ENCODE results near the gene PLA2G5.
"Not testable (repeated sequence)": the region's sequence is repeated elsewhere in the genome, so short reads cannot be mapped to it uniquely, and the experiment has no call there.

Gene PLA2G5, protein sequence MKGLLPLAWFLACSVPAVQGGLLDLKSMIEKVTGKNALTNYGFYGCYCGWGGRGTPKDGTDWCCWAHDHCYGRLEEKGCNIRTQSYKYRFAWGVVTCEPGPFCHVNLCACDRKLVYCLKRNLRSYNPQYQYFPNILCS

DNA sequence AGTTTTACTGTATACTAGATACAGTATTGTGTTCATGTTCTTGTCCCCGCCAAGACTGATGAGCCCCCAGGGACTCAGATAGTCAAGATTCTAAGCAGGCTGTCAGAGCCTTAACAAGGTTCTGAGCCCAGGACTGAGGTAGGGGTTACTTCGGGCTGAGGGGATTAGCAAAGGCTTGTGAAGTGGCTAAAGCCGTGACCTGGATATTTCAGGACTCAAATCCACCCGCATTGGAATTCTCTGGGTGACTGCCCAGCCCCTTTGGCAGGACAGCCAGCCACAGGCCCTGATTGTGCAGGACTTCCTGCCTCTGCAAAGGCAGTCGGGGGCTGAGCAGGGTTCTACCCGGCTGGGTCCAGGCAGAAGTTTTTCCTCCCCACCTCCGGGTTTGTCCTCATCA, at the start of gene PLA2G5:
PLA2G5 (plus strand) TSS at position 321 of the 400 bp plus-strand sequence. CDS start 14,637 bp downstream, outside the sequence.
- no peak for DNase-seq

DNA sequence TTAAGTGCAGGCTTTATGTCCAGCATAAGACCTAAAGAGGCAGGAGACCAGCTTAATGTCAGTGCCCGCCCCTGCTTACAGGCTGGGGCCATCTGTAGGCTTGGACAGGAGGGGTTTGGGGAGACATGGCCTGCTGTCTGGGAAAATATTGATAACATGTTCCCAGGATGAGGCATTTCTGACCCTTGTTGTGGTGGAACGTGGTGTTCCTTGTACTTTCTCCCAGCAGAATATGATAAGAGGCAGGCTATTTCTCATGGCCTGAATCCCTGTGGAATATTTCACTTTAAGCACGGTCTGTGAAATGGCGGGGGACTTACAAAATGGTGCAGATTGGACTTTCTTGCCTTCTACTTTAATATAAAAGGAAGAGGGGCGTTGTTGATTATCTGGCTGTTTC, 41.9 kb upstream of the PLA2G5 start:
- no peak for DNase-seq

DNA sequence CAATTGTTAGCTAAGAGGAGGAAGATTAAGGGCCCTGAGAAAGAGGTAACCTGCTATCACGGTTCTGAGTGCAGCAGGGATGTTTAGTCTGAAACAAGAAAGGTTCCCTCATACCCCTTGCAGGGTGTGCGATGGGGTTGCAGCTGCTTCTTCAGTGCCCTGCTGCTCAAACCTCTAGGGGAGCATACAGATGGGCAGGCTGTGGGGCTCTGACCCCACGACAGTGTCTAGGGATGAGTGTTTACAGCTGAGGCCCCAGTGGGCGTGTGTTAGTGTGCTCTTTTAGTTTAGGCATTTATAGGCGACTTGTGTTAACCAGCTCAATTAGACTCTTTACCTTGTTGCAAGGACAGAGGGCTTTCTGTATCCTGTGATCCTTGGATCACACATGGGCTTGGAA, 41.3 kb upstream of the PLA2G5 start:
- no peak for DNase-seq

DNA sequence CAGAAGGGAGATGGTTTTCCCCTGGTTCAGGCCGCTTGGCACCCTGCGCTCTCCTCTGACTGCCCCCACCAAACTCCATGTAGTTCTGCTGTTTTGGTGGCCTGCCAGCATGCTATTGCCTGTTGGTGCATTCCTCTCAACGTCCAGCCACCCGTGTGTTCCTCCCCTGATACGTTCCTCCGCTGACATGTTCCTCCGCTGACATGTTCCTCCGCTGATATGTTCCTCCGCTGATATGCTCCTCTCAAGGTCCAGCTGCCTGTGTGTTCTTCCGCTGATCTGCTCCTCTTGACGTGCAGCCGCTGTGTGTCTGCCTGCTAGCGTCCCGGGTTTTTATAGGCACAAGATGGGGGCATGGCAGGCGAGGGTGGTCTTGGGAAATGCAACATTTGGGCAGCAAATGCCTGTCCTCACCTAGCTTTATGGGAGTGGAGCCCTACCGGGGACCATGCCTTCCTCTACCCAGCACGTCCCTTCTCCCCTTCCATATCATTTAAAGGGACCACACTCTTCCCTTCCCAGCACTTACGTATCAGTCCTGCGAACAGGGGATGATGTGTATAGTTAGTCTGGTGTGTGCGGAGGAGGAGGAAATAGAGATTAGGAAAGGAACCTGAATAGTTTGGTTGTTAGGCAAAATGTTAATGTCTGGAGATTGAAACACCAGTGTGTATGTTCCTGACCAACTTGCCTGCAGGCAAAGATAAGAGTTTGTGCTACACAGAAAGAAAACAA, 40.6 kb upstream of the PLA2G5 start:
- no peak for DNase-seq

DNA sequence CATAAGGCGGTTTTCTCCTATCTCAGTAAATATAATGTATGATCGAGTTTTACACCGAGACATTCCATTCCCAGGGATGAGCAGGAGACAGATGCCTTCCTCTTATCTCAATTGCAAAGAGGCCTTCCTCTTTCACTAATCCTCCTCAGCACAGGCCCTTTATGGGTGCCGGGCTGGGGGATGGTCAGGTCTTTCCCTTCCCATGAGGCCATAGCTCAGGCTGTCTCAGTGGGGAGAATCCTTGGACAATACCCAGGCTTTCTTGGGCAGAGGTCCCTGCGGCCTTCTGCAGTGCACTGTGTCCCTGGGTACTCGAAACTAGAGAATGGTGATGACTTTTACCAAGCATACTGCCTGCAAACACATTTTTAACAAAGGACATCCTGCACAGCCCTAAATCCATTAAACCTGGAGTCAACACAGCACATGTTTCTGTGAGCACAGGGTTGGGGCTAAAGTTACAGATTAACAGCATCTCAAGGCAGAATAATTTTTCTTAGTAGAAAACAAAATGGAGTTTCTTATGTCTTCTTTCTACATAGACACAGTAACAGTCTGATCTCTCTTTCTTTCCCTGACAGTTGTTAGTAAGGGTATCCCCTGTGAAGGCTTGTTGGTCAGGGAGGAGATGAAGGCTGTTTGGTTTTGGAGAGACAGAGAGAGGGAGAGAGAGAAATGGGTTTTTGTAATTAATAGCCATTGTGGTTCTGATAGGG, 39.4 kb upstream of the PLA2G5 start:
- not testable (repeated sequence) for DNase-seq

DNA sequence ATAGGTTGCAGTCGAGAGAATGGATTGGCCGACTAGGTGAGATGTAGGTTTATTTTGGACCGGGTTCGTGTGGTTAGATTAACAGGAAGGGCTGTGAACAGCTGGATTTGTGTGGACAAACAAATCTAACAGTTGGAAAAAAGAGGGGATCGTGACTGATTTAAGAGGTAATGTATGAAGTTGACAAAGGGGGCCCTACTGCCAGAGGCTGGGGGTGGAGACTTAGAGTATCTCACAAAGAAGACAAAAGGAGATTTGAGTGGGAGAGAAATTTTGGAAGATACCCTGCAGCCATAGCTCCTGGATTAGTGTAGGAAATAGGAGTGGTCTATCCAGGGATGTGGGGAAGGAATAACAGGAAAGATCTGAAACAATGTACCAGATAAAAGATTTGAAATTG, 38.8 kb upstream of the PLA2G5 start:
- no peak for DNase-seq

DNA sequence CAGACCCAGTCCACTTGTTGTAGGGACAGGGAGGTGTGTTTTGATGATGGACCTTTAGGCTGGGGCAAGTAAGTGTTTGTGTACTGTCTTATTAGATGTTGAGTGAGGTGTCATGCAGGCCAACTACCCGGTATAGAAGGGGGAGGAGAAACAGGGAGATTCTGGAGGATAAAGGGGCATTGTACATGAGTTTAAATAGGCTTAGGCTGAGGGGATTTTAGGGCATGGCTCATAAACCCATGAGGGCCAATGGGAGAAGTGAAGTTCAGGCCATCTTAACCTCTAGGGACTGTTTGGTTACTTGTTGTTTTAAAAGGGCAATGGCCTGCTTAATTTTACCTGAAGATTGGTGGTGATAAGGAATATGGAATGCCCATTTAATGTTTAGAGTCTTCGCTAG, 38.2 kb upstream of the PLA2G5 start:
- no peak for DNase-seq

DNA sequence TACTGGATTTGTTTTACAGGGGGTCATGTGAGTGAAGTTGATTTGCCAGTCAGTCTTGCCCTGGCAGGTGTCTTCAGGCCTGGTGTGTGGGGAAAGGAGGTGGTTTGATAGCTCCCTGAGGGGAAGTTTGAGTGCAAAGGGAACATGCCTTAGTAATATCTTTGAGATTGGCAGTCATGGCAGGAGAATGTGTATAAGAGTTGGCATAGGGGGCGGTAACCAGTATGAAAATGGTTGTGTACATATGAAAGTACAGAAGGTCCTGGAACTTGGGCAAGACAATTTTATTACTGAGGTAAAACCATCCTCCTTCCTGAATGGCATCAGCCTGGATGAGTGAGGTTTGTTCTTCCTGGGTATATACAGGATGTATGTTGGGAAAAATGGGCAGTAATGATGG, 37.6 kb upstream of the PLA2G5 start:
- no peak for DNase-seq

DNA sequence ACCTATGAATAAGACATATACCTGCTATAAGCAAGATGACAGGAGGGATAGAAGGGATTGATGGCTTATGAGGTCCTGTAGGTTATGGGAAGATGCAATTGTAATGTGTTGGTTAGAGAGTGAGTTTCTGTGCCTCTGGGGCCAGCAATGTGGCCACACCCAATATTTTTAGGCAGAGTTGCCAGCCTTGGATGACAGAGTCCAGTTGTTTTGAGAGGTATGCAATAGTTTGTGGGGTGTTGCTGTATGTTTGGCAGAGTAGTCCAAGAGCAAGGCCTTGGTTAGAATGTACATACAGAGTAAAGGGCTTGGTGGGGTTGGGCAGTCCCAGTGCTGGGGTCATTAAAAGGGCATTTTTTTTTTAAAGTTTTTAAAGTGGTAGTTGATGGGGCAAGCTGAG, 36.6 kb upstream of the PLA2G5 start:
- no peak for DNase-seq

DNA sequence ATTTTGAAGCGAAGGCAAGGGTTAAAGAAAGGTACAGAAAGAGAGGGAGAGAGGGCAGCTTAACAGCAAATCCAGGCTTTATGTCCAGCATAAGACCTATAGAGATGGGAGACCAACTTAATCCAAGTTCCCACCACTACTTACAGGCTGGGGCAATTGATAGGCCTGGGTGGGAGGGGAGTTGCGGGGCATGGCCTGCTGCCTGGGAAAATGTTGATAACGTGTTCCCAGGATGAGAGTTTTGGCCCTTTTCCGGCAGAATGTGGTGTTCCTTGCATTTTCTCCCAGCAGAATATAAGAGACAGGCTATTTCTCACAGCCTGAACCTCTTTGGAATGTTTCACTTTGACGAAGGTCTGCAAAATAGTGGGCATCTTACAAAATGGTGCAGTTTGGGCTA, 34.9 kb upstream of the PLA2G5 start:
- no peak for DNase-seq

DNA sequence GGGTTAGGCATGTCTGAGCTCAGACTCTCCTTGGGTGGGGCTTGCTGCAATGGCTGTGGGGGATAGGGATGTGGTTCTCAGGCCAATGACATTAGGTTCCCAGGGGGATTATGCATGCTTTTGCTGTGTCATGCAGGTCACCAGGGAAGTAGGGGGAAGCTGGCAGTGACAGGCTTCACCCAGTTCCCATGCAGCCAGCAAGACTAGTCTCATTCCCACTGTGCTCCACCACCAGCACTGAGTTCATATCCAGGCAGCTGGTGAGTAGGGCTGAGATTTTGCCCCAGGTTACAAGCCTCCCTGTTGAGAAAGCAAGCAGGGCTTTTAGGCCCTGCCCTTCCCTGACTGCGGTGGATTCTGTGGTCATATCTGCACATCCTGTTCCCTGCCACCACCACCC, 32.1 kb upstream of the PLA2G5 start:
- no peak for DNase-seq

DNA sequence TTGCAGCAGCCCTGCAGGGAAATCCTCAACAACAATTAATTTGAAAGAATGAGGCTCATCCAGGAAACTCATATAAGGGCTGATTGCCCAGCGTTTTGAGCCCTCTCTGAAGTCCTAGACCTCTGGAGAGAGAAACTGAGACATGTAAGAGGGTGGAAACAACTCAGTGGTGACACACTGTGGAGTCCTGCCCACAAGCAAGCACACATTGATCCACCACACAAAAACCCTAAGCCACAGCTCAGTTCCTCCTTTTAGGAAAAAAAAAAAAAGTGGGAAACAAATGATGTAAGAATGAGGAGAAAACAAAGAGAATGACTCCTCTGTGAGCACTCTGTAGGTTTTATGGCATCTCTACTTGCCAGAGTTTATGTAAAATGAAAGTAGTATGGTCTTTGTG, 22.9 kb upstream of the PLA2G5 start:
- DNase-seq: no peak

DNA sequence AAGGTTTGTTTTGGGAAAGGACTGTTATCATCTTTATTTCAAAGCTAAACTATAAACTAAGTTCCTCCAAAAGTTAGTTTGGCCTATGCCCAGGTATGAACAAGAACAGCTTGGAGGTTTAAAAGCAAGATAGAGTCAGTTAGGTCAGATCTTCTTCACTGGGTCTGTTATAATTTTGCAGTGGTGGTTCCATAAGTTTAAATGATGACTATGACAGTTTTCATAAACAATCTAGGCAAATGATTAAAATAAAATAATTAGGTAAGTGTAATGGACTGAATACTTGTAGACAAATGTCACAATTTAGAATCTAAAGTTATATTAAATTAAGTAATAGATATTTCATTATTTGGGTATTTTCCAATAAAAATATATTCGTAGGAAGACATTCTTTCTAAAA, 21.4 kb upstream of the PLA2G5 start:
- DNase-seq: no peak

DNA sequence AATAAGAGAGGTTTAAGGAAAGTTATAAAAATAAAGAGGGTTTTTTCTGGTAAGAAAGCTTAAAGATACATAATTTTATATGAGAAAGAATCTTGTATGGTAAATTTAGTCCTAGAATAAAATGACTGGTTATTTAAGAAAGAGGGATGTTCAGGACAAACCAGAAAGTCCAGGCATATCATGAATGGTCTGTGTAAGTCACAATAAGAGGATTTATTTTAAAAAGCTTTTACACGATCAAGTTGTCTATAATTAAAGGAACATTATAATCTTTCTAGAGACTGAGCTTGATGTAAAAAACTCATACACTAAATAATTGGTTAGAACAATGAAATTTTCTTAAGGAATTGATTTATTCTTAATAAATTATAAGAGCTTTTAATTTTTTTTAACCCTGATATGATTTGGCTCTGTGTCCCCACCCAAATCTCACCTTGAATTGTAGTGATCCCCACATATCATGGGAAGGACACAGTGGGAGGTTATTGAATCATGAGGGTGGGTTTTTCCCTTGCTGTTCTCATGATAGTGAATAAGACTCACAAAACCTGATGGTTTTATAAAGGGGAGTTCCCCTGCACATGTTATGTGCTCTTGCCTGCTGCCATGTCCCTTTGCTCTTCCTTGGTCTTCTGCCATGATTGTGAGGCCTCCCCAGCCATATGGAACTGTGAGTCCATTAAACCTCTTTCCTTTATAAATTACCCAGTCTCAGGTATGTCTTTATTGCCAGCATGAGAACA, 20.8 kb upstream of the PLA2G5 start:
- not testable (repeated sequence) for DNase-seq

DNA sequence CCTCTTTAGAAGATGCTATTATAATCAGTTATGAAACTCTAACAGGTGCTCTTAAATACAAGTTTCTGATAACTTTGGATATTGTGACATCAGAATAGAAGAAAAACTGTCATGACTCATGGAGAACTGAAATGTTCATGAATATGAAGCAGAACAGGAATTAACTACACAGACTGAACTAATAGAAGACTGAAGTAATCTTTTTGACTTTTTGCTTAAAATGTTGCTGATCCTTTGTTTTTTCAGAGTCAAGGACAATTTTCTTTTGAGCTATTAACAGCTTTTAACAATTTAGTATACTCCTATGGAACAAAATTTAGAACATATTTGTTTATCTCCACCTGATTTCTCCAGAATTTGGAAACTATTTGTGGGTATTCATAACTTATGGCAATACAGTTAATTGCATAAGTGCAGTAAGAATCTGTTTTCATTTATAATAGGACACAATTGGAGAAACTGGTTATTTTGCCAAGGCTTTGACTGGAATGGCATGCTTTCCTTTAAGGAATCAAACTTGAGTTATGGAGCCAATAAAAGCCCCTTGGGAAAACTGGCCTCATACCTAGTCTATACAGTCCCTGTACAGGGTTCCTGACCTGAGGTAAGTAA, 18.7 kb upstream of the PLA2G5 start:
- no peak for DNase-seq

DNA sequence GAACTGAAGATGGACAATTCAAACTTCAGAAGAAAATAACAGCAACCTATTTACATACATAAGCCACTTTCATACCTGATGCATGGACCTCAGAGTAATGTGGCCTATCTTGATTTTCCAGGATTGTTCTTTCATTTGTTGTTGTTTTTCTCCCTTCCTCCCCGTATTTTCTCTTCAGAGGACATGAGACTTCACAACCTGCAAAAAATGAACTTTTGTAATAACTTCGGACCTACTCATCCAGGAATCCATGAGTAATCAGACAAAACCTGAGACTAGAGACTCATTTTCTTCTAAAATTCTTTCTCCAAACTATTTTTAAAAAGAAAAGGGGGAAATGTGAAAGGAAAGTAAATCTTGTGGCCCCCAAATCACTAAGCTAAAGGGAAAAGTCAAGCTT, 17.6 kb upstream of the PLA2G5 start:
- no peak for DNase-seq

DNA sequence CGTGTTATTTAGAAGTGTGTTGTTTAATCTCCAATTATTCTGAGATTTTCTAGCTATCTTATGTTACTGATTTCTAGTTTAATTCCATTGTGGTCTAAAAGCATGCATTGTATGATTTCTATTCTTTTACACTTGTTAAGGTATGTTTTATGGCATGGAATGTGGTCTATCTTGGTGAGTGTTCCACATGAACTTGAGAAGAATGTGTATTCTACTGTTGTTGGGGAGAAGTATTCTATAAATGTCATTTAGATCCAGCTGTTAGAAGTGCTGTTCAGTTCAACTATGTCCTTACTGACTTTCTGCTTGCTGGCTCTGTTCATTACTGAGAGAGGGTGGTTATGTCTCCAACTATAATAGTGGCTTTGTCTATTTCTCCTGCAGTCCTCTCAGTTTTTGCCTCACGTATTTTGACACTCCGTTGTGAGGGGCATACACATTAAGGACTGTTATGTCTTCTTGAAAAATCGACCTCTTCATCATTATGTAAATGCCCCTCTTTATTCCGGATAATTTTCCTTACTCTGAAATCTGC, 12.0 kb upstream of the PLA2G5 start:
- no peak for DNase-seq

DNA sequence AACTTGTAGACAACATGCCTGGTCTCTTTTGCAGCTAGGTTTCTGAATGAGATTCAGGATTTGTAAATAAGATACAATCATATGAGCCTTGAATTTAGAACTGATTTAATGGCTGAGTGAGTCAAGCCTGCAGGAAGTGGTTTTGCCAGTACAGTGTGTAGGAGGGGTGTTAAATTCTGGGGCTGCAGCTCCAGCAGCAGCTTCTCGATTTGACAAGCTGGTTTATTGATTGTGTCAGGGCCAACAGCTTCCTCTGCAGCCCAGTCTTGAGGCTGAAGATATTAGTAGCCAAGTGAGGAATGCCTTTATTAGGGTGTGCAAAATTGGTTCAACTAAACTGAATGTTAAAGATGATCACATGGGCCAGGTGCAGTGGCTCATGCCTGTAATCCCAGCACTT, 11.5 kb upstream of the PLA2G5 start:
- DNase-seq: peak; percentile 56

DNA sequence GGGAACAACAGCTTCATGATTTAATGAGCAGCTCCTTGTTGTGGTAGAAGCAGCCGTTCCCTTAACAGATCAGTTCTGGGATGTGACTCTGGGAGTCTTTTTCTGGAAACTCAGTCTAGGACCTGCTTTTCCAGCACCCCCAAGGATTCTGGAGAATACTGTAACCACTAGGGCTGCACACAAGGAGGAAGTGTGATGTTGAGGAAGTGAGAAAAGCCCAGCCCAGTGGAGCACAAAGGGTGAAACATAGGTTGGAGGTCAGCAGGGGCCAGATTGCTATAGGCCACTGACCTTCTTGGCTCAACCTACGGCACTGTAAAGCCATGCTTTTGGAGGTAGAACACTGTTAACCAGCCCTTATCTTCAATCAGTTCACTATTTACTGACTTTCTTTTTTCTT, 10.1 kb upstream of the PLA2G5 start:
- no peak for DNase-seq

DNA sequence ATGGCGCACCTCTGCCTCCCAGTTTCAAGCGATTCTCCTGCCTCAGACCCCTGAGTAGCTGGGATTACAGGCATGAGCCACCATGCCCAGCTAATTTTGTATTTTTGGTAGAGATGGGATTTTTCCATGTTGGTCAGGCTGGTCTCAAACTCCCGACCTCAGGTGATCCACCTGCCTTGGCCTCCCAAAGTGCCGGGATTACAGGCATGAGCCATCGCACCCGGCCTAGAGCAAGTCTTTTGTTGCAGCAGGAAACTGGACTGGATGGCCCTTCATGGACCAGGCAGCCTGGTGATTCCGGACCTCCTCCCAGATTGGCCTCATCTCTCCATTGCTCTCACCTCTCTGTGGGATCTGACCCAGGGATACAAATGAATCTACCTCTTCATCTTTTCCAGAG, 9.2 kb upstream of the PLA2G5 start:
- not testable (repeated sequence) for DNase-seq

DNA sequence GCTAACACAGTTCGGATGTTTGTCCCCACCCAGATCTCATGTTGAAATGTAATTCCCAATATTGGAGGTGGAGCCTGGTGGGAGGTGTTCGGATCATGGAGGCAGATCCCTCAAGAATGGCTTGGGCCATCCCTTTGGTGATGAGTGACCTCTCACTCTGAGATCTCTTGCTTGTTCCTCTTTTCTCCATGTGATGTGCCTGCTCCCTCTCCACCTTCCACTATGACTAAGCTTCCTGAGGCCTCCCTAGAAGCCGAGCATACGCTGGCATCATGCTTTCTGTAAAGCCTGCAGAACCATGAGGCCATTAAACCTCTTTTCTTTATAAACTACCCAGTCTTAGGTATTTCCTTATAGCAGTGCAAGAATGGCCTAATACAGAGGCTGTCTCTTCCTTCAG, 8.1 kb upstream of the PLA2G5 start:
- no peak for DNase-seq

DNA sequence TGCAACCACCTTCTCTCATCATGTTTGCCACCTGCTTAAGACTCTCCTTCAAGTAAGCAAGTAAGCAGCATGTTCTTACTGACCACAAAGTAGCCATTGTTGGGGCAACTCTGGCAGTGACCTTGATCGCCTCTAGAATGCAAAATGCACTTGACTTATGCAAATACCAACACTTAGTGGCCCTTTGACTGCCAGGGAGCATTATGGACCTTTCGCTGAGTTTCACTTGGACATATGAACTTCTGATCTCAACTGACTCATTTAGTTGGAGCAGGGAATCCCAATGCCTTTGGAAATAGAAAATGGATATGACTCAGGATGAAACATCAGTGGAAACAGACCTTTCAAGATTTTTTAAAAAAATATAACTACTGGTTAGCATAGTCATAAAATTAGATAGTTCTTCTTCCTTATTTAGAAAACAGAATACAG, 6.1 kb upstream of the PLA2G5 start:
- no peak for DNase-seq

DNA sequence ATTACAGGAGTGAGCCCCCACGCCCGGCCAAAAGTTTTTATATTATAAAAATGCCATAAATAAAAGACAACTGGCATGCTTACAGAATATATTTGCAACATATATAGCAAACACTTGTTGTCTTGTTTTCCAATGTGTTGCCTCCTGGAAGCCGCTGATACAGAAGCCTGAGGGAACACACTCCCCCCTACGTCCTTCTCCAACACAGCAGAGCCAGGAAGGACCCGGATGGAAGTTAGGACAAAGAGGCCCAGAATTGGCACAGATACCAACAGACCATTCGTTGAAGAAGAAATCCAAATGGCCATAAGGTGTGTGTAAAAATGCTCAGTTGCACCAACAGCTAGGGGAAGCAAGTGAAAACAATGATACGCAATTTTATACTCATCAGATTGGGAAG, 1.3 kb upstream of the PLA2G5 start:
- no peak for DNase-seq
